GM23338 (cell line): ENCODE data around the gene COG7. TPM values are rescaled to one million over a fixed set of nuclear protein-coding genes. Genes with fewer than 3 reads are reported as not detected.

Experiments
- ATAC-seq: fragments of 200-7000 bp; cut with Tn5 transposase; 3 replicates; pipeline ENCODE4 v1.9.1; 2020
- DNase-seq: peaks from one replicate; pipeline ENCODE4 v3.0.0-alpha.2; 2015; ENCODE audit warnings: low spot score
- H2AFZ ChIP-seq: fragments of 200-600 bp; sonication (generic); 2 replicates; pipeline ENCODE4 v1.8.0; 2016; ENCODE audit warnings: antibody characterized with exemption, mild to moderate bottlenecking, moderate library complexity
- H3F3A ChIP-seq: fragments of 200-600 bp; sonication (generic); replicated peaks from 2 replicates; pipeline ENCODE4 v1.8.0; 2017; ENCODE audit warnings: antibody characterized with exemption, mixed run types, low read depth
- H3K27ac ChIP-seq: fragments of 200-600 bp; sonication (generic); 2 replicates; pipeline ENCODE4 v1.6.1; 2016; ENCODE audit warnings: low read depth
- H3K27me3 ChIP-seq: fragments of 200-600 bp; sonication (generic); 2 replicates; pipeline ENCODE4 v1.8.0; 2016; ENCODE audit warnings: mild to moderate bottlenecking, mixed run types, moderate library complexity; ENCODE audit not compliant: insufficient read depth
- H3K36me3 ChIP-seq: fragments of 200-600 bp; sonication (generic); 2 replicates; pipeline ENCODE4 v1.8.0; 2016; ENCODE audit warnings: mild to moderate bottlenecking; ENCODE audit not compliant: insufficient read depth
- H3K4me1 ChIP-seq: fragments of 200-600 bp; sonication (generic); 2 replicates; pipeline ENCODE4 v1.8.0; 2016; ENCODE audit warnings: mild to moderate bottlenecking, moderate library complexity; ENCODE audit not compliant: insufficient read depth
- H3K4me2 ChIP-seq: fragments of 200-600 bp; sonication (generic); 2 replicates; pipeline ENCODE4 v1.7.1; 2017; ENCODE audit warnings: mixed run types
- H3K4me3 ChIP-seq: fragments of 200-600 bp; sonication (generic); 2 replicates; pipeline ENCODE4 v1.6.1; 2016; ENCODE audit warnings: mixed run types
- H3K79me2 ChIP-seq: fragments of 200-600 bp; sonication (generic); replicated peaks from 2 replicates; pipeline ENCODE4 v1.8.0; 2017; ENCODE audit warnings: mild to moderate bottlenecking; ENCODE audit not compliant: insufficient read depth
- H3K9me2 ChIP-seq: fragments of 200-600 bp; sonication (generic); 2 replicates; pipeline ENCODE4 v1.8.0; 2017; ENCODE audit not compliant: insufficient read depth
- H4K20me1 ChIP-seq: fragments of 200-600 bp; sonication (generic); replicated peaks from 2 replicates; pipeline ENCODE4 v1.8.0; 2017; ENCODE audit warnings: mild to moderate bottlenecking; ENCODE audit not compliant: insufficient read depth
- H3K27ac Mint-ChIP-seq: 2 replicates; pipeline ENCODE4 v1.8.0; 2020; ENCODE audit warnings: inconsistent platforms, mild to moderate bottlenecking, moderate library complexity, mixed read lengths
- H3K27me3 Mint-ChIP-seq: 3 replicates; pipeline ENCODE4 v1.8.0; 2022; ENCODE audit warnings: low read depth, mild to moderate bottlenecking, moderate library complexity, mixed read lengths, inconsistent platforms; ENCODE audit not compliant: insufficient read depth, poor library complexity
- H3K36me3 Mint-ChIP-seq: 3 replicates; pipeline ENCODE4 v1.8.0; 2021; ENCODE audit warnings: low read depth, mild to moderate bottlenecking, inconsistent platforms, moderate library complexity, mixed read lengths
- H3K4me1 Mint-ChIP-seq: 3 replicates; pipeline ENCODE4 v1.8.0; 2020; ENCODE audit warnings: mild to moderate bottlenecking, inconsistent platforms, mixed read lengths
- H3K4me3 Mint-ChIP-seq: 3 replicates; pipeline ENCODE4 v1.8.0; 2021; ENCODE audit warnings: moderate library complexity, mild to moderate bottlenecking, inconsistent platforms, mixed read lengths
- H3K9me3 Mint-ChIP-seq: 3 replicates; pipeline ENCODE4 v1.8.0; 2020; ENCODE audit warnings: moderate library complexity, mild to moderate bottlenecking, inconsistent platforms, mixed read lengths
- CREB1 ChIP-seq: fragments of 250-450 bp; sonication (Bioruptor Pico); IDR thresholded peaks from 2 replicates; pipeline ENCODE4 v1.5.0; 2020; ENCODE audit warnings: low read depth, mild to moderate bottlenecking, moderate library complexity
- CTCF ChIP-seq, 2 experiments: fragments of 200-600 bp in 1 of 2; sonication (generic) in 1 of 2; conservative IDR thresholded peaks; 2 replicates each; pipeline versions ENCODE4 v1.5.1 to v1.6.1; 2016 to 2017; ENCODE audit warnings: antibody characterized with exemption in 2 of 2, low read depth in 2 of 2, mild to moderate bottlenecking in 2 of 2, moderate library complexity in 1 of 2
- ETS1 ChIP-seq: IDR thresholded peaks from 2 replicates; pipeline ENCODE4 v1.6.1; 2016; ENCODE audit warnings: antibody characterized with exemption
- EZH2 ChIP-seq: fragments of 200-600 bp; sonication (generic); IDR thresholded peaks from one replicate; pipeline ENCODE4 v1.8.0; 2017; ENCODE audit warnings: antibody characterized with exemption, mild to moderate bottlenecking, low read depth; ENCODE audit not compliant: unreplicated experiment
- EZH2phosphoT487 ChIP-seq: fragments of 200-600 bp; sonication (generic); IDR thresholded peaks from one replicate; pipeline ENCODE4 v1.8.1; 2018; ENCODE audit warnings: antibody characterized with exemption; ENCODE audit not compliant: unreplicated experiment
- JUNB ChIP-seq: IDR thresholded peaks from one replicate; pipeline ENCODE4 v1.6.1; 2016; ENCODE audit warnings: antibody characterized with exemption; ENCODE audit not compliant: unreplicated experiment
- NANOG ChIP-seq: IDR thresholded peaks from 2 replicates; pipeline ENCODE4 v1.6.1; 2016; ENCODE audit warnings: antibody characterized with exemption, borderline replicate concordance
- POLR2AphosphoS5 ChIP-seq: IDR thresholded peaks from 2 replicates; pipeline ENCODE4 v1.6.1; 2016; ENCODE audit warnings: antibody characterized with exemption, low read depth
- REST ChIP-seq: IDR thresholded peaks from one replicate; pipeline ENCODE4 v1.6.1; 2018; ENCODE audit warnings: antibody characterized with exemption; ENCODE audit not compliant: unreplicated experiment
- STAT1 ChIP-seq: IDR thresholded peaks from one replicate; pipeline ENCODE4 v1.6.1; 2016; ENCODE audit warnings: antibody characterized with exemption; ENCODE audit not compliant: unreplicated experiment
- ZNF114 ChIP-seq: fragments of 250-450 bp; sonication (Bioruptor Pico); IDR thresholded peaks from 2 replicates; pipeline ENCODE4 v1.5.0; 2020; ENCODE audit warnings: mild to moderate bottlenecking, moderate library complexity
- ZNF331 ChIP-seq: fragments of 250-450 bp; sonication (Bioruptor Pico); IDR thresholded peaks from 2 replicates; pipeline ENCODE4 v1.5.0; 2020; ENCODE audit warnings: low read depth, mild to moderate bottlenecking, moderate library complexity
- ZNF462 ChIP-seq: fragments of 250-450 bp; sonication (Bioruptor Pico); IDR thresholded peaks from 2 replicates; pipeline ENCODE4 v1.5.0; 2020; ENCODE audit warnings: mild to moderate bottlenecking, moderate library complexity
- polyA plus RNA-seq: library from polyadenylated mRNA; unstranded; fragments of >200 nt; fragmentation: Nextera tagmentation; extraction: Ambion mirVana; gene quantifications from 2 replicates; pipeline ENCODE4 v1.2.1, GENCODE V29; 2016
- total RNA-seq: library from RNA; depleted of rRNA; stranded (reverse); fragments of >200 nt; shearing (Covaris generic); gene quantifications from 2 replicates; pipeline ENCODE4 v1.2.3, GENCODE V29; 2014

Gene COG7
- total and polyA plus RNA-seq, 2 experiments from 2014 or later = 9.2 to 20.0 TPM

GRCh38 chr16:23499801-23500200, 46.8 kb upstream of the COG7 start:
- peaks cover 91% of the 10 kb centered on the region for H3K79me2 ChIP-seq
- ATAC-seq = peak; percentile 79
- H3K27ac ChIP-seq = no peak overlapping the region

More at GRCh38 chr16:23499801-23500200, 46.8 kb upstream of the COG7 start:
- Histone ChIP-seq H3K4me1 (peaks cover 22% of the 10 kb centered on the region; the same call in 1 of the 2 replicates), H3F3A (no peaks in the 10 kb centered on the region), H3K4me2 (no peak overlapping the region), H4K20me1 (peaks cover 87% of the 10 kb centered on the region), H3K4me3 (no peak overlapping the region), H2AFZ (no peak overlapping the region), H3K36me3 (peaks cover 12% of the 10 kb centered on the region; the same call in 1 of the 2 replicates), H3K9me2 (no peaks in the 10 kb centered on the region), H3K27me3 (no peaks in the 10 kb centered on the region)
- H3K27me3 Mint-ChIP-seq = peaks cover 2% of the 10 kb centered on the region
- DNase-seq = peak; percentile 66
- H3K4me1 Mint-ChIP-seq = peaks cover 31% of the 10 kb centered on the region
- no peak overlapping the region for H3K4me3 Mint-ChIP-seq
- no peaks in the 10 kb centered on the region for H3K9me3 Mint-ChIP-seq
- no peak overlapping the region for H3K27ac Mint-ChIP-seq
- TF ChIP-seq ZNF114 (CRISPR knock-in tag) = no peak
- TF ChIP-seq EZH2 = no peak
- no peak for TF ChIP-seq EZH2phosphoT487
- TF ChIP-seq POLR2AphosphoS5 = no peak
- TF ChIP-seq REST = no peak
- TF ChIP-seq ETS1 = no peak
- TF ChIP-seq NANOG = no peak
- TF ChIP-seq CTCF (conservative IDR thresholded peaks at IDR 0.05; ENCODE audit: low read depth in 2 of 2) = no peak
- TF ChIP-seq JUNB = no peak
- TF ChIP-seq CREB1 (CRISPR knock-in tag) = no peak
- TF ChIP-seq ZNF331 (CRISPR knock-in tag) = no peak
- TF ChIP-seq STAT1 = no peak
- TF ChIP-seq ZNF462 (CRISPR knock-in tag) = no peak
- peaks cover 18% of the 10 kb centered on the region for H3K36me3 Mint-ChIP-seq
